ENCODE measurements around the gene FOXL3. TPM values are rescaled to one million over a fixed set of nuclear protein-coding genes. Genes with fewer than 3 reads are reported as not detected.

Gene FOXL3
- total RNA-seq, 1 experiment from 2014 or later = not detected

- H2BK12ac ChIP-seq (ENCODE audit: insufficient read length, low read depth, low read length) = no peak overlapping the region
- no CpG with 5 or more reads among the region's 16 CpGs for WGBS (ENCODE audit: extremely low coverage, insufficient read length, low lambda C conversion rate)
Observed at GRCh38 chr7:247636-248035, 42.3 kb upstream of the FOXL3 start.

More at GRCh38 chr7:247636-248035, 42.3 kb upstream of the FOXL3 start:
- no peaks in the 10 kb centered on the region for H3K27me3 Mint-ChIP-seq (ENCODE audit: low read depth)
- Histone ChIP-seq H3K4me1 (ENCODE audit: insufficient read depth, low read length) (no peaks in the 10 kb centered on the region), H4K8ac (replicated peaks; ENCODE audit: insufficient read length, low read depth, low read length) (no peak overlapping the region), H2BK20ac (ENCODE audit: low read depth, low read length, poor library complexity, severe bottlenecking) (no peak overlapping the region), H3K4ac (ENCODE audit: low read depth, low read length) (no peak overlapping the region), H2BK15ac (ENCODE audit: low read depth, low read length) (no peak overlapping the region), H3K56ac (ENCODE audit: insufficient read length, low read depth, low read length) (no peak overlapping the region), H3K9me3 (ENCODE audit: control insufficient read depth, low read depth, low read length) (no peaks in the 10 kb centered on the region), H2AFZ (ENCODE audit: low read length) (no peak overlapping the region), H2BK5ac (ENCODE audit: insufficient read length, low read length) (no peak overlapping the region), H3K14ac (ENCODE audit: insufficient read depth, low read length) (no peak overlapping the region), H3K4me2 (ENCODE audit: insufficient read depth, insufficient read length, low read length) (no peak overlapping the region), H3K27me3 (ENCODE audit: insufficient read depth, low read length) (no peaks in the 10 kb centered on the region), H3K18ac (ENCODE audit: insufficient read length, low read depth, low read length) (no peak overlapping the region), H4K20me1 (ENCODE audit: control insufficient read depth, insufficient read depth, insufficient read length) (no peaks in the 10 kb centered on the region), H3K23me2 (ENCODE audit: insufficient read length, low read depth, low read length, poor library complexity, severe bottlenecking) (peaks cover 2% of the 10 kb centered on the region), H3K79me2 (ENCODE audit: insufficient read depth, low read length) (no peaks in the 10 kb centered on the region), H3K79me1 (ENCODE audit: insufficient read depth, low read depth, low read length, poor library complexity, severe bottlenecking) (no peaks in the 10 kb centered on the region), H2AK5ac (ENCODE audit: insufficient read length, low read length) (no peak overlapping the region), H4K91ac (ENCODE audit: insufficient read length, low read depth, low read length) (no peak overlapping the region), H4K5ac (ENCODE audit: insufficient read length, low read depth, low read length) (no peak overlapping the region), H3K23ac (ENCODE audit: insufficient read length, low read depth, low read length) (no peak overlapping the region), H2BK120ac (ENCODE audit: low read depth, low read length, poor library complexity, severe bottlenecking) (no peak overlapping the region), H3K27ac (ENCODE audit: insufficient read length, low read depth, low read length) (no peak overlapping the region), H3T11ph (ENCODE audit: low read length) (no peak overlapping the region), H3K9ac (ENCODE audit: extremely low read depth, insufficient read length, low read length) (no peak overlapping the region)
- H3K27ac Mint-ChIP-seq = no peak overlapping the region
- H3K36me3 Mint-ChIP-seq (ENCODE audit: insufficient read depth in 1 of 3, low read depth in 3 of 3) = peaks cover 32 to 51% (median 42%) of the 10 kb centered on the region in 3 experiments
- no peak for TF ChIP-seq CTCF (conservative IDR thresholded peaks at IDR 0.05)
- DNase-seq = no peak
- no peaks in the 10 kb centered on the region for H3K4me1 Mint-ChIP-seq
- H3K4me3 Mint-ChIP-seq = no peak overlapping the region
- no peaks in the 10 kb centered on the region for H3K9me3 Mint-ChIP-seq
